ENCODE results near the gene SLC6A13.

SLC6A13 gene

GRCh38 chr12:176321-177181 is 86.1 kb downstream of the SLC6A13 start:
- no peak for TF ChIP-seq CTCF (IDR thresholded peaks at IDR 0.05; ENCODE audit: borderline replicate concordance, extremely low read depth, low read length, poor library complexity, severe bottlenecking)
- TF ChIP-seq EZH2 (IDR thresholded peaks at IDR 0.05; ENCODE audit: borderline replicate concordance, low read depth, low read length, severe bottlenecking), result no peak
- Histone ChIP-seq H3K79me2 (ENCODE audit: insufficient read depth, low read length) (no peaks in the 10 kb centered on the region), H3K4me2 (ENCODE audit: insufficient read depth, low read length) (no peak overlapping the region), H4K20me1 (ENCODE audit: insufficient read depth, low read length) (no peaks in the 10 kb centered on the region), H3K36me3 (ENCODE audit: insufficient read depth, low read length) (no peaks in the 10 kb centered on the region), H2AFZ (ENCODE audit: low read depth, low read length) (no peak overlapping the region), H3K4me3 (ENCODE audit: low read depth in 1 of 2, low read length in 2 of 2) (no peak overlapping the region), H3K9me3 (ENCODE audit: insufficient read depth, low read length, severe bottlenecking) (no peaks in the 10 kb centered on the region), H3K9ac (ENCODE audit: low read depth, low read length) (no peak overlapping the region), H3K4me1 (ENCODE audit: insufficient read depth, low read length) (no peaks in the 10 kb centered on the region), H3K27me3 (ENCODE audit: insufficient read depth, low read length, poor library complexity) (no peaks in the 10 kb centered on the region), H3K27ac (ENCODE audit: low read length) (no peak overlapping the region)
- DNase-seq (no peak), ATAC-seq (ENCODE audit: insufficient read depth, low read depth) (no peak)

DNA sequence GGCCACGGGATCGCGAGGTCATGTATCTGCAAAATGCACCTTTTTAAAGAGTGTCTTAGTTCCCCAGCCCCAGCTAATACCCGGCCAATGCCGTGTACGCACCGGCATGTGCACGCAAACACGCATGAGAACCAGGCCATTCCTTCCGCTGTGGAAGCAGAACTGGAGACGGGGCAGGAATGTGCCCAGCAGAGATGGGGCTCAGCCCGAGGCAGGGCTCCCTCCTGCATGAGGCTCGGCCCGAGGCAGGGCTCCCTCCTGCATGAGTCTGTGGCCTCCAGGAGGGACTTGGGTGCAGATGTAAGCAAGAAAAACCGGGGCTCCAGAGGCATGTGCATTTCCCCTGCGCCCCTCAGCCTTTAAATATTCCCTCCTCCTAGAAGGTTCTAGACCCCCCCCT is 86.9 kb downstream of the SLC6A13 start:
- H3K9ac ChIP-seq (ENCODE audit: low read depth, low read length), result no peak overlapping the region
- H3K4me3 ChIP-seq (ENCODE audit: low read depth in 1 of 2, low read length in 2 of 2), result no peak overlapping the region
- no peak overlapping the region for H3K27ac ChIP-seq (ENCODE audit: low read length)
- DNase-seq, result no peak
- ATAC-seq (ENCODE audit: insufficient read depth, low read depth), result no peak
- TF ChIP-seq EZH2 (IDR thresholded peaks at IDR 0.05; ENCODE audit: borderline replicate concordance, low read depth, low read length, severe bottlenecking) (no peak), CTCF (IDR thresholded peaks at IDR 0.05; ENCODE audit: borderline replicate concordance, extremely low read depth, low read length, poor library complexity, severe bottlenecking) (no peak)
- no peaks in the 10 kb centered on the region for H3K27me3 ChIP-seq (ENCODE audit: insufficient read depth, low read length, poor library complexity)
- no peaks in the 10 kb centered on the region for H4K20me1 ChIP-seq (ENCODE audit: insufficient read depth, low read length)
- H3K4me1 ChIP-seq (ENCODE audit: insufficient read depth, low read length), result no peaks in the 10 kb centered on the region
- H3K36me3 ChIP-seq (ENCODE audit: insufficient read depth, low read length), result no peaks in the 10 kb centered on the region
- H3K79me2 ChIP-seq (ENCODE audit: insufficient read depth, low read length), result no peaks in the 10 kb centered on the region
- no peak overlapping the region for H2AFZ ChIP-seq (ENCODE audit: low read depth, low read length)
- H3K4me2 ChIP-seq (ENCODE audit: insufficient read depth, low read length), result no peak overlapping the region
- H3K9me3 ChIP-seq (ENCODE audit: insufficient read depth, low read length, severe bottlenecking), result no peaks in the 10 kb centered on the region

DNA sequence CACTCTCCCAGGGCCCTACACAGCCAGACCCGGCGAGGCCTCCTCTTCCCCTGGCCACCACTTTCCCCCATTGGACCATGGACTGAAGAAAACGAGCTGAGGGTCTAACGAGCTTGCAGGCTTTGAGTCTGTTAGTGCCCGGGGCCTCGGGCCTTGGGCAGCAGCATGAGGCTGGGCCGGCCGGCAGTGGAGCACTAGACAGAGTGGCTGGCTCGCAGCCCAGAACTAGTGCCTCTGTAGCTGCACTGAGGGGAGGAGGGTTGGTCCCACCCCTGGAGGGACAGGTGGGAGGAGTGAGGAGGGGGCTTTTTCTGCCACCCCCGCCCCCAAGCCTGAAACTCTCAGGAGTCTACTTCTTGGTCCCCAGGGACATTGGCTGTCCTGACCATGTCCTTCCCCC is 87.4 kb downstream of the SLC6A13 start:
- no peak overlapping the region for H2AFZ ChIP-seq (ENCODE audit: low read depth, low read length)

More for the DNA sequence above, 87.4 kb downstream of the SLC6A13 start:
- Histone ChIP-seq H3K9me3 (ENCODE audit: insufficient read depth, low read length, severe bottlenecking) (no peaks in the 10 kb centered on the region), H3K4me2 (ENCODE audit: insufficient read depth, low read length) (no peak overlapping the region), H3K36me3 (ENCODE audit: insufficient read depth, low read length) (no peaks in the 10 kb centered on the region), H3K4me3 (ENCODE audit: low read depth in 1 of 2, low read length in 2 of 2) (no peak overlapping the region), H3K27me3 (ENCODE audit: insufficient read depth, low read length, poor library complexity) (no peaks in the 10 kb centered on the region), H3K79me2 (ENCODE audit: insufficient read depth, low read length) (no peaks in the 10 kb centered on the region), H4K20me1 (ENCODE audit: insufficient read depth, low read length) (no peaks in the 10 kb centered on the region), H3K9ac (ENCODE audit: low read depth, low read length) (no peak overlapping the region), H3K27ac (ENCODE audit: low read length) (no peak overlapping the region), H3K4me1 (ENCODE audit: insufficient read depth, low read length) (no peaks in the 10 kb centered on the region)
- TF ChIP-seq CTCF (IDR thresholded peaks at IDR 0.05; ENCODE audit: borderline replicate concordance, extremely low read depth, low read length, poor library complexity, severe bottlenecking), result no peak
- TF ChIP-seq EZH2 (IDR thresholded peaks at IDR 0.05; ENCODE audit: borderline replicate concordance, low read depth, low read length, severe bottlenecking), result no peak
- DNase-seq (no peak), ATAC-seq (ENCODE audit: insufficient read depth, low read depth) (no peak)
